HG03439 (cell line): ENCODE data around the gene TP53BP2.

Experiments used
- ATAC-seq: cut with Tn5 transposase; IDR thresholded peaks from one replicate; pipeline ENCODE4 v1.9.1; 2021; ENCODE audit warnings: mild to moderate bottlenecking, moderate library complexity; ENCODE audit not compliant: unreplicated experiment

TP53BP2 gene

DNA sequence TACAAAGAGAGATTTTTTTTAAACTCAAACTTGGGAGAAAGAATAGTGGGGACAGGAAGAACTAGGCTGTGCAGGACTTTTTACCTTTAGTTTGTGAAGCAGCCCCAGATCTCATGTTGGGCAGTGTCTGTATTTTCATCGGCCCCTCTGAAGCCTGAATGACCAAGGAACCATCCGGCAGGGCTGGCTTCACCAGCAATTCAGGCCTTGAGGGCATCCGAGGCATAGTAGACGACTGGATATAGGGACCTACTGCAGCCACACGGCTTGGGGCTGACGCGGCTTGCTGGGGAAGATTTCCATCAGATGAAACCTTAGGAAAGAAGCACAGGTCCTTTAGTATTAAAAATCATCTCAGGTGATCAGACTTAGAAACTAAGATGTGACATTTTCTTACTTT, 43.7 kb downstream of the TP53BP2 start:
- ATAC-seq: no peak

- ATAC-seq: no peak
Observed at GRCh38 chr1:223796210-223796609, 49.5 kb downstream of the TP53BP2 start.

- ATAC-seq: no peak
Observed at GRCh38 chr1:223794136-223794880, 51.4 kb downstream of the TP53BP2 start.

DNA sequence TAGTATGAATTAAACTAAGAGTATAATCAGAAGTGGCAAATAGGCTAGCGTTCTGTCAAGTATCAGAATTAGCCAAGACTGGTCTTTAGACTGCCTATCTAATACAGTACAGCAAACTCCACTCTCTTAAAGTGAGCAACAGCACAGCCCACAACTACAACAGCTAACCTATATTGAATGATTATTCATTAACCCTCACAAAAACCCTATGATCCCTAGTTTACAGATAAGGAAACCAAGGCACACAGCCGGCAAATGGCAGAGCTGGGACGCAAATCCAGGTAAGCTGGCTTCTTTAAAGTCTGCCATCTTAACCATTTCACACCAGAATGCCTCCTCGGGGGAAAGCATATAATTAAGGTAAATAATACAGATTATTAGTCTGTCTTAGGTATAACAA, 52.0 kb downstream of the TP53BP2 start:
- no peak for ATAC-seq

GRCh38 chr1:223792046-223792445, 53.7 kb downstream of the TP53BP2 start:
- ATAC-seq: no peak

GRCh38 chr1:223788746-223789415, 56.9 kb downstream of the TP53BP2 start:
- no peak for ATAC-seq

GRCh38 chr1:223785808-223786207, 59.9 kb downstream of the TP53BP2 start:
- no peak for ATAC-seq

DNA sequence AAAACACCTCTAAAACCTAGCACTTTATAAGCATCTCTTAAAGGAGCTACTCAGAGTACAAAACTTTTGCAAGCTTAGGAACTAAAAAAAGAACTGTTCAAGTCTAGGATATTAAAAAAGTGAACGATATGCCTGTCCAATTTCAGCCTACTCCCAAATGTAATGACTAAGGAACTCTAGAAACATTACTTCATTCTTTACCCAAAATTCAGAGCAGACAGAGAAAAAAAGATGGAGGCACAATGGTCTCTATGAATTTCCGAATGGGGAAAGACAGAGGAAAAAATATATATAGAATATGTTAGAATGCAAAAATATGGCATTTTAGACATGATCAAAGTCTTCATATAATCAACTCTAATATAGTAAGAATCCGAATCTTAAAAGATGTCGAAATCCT, 61.2 kb downstream of the TP53BP2 start:
- no peak for ATAC-seq

GRCh38 chr1:223783676-223784075, 62.1 kb downstream of the TP53BP2 start:
- ATAC-seq: no peak

DNA sequence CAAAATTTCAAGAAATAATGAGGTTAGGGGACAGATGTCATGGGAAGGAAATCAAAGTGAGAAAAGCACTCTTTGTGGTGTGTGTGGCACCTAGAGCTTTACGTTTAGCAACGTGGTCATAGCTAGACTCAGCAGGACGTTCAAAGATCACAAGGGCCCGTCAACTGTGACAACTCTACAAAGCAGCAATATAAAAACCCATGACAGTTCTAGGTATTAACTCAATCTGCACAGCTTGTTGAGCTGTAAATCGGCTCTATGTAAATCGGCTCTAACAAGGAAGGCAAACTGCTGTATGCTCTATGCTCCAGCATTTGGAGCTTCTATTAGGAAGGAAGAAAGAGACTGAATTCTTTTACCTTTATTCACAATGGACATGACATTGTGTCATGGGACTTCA, 64.8 kb downstream of the TP53BP2 start:
- ATAC-seq: no peak

DNA sequence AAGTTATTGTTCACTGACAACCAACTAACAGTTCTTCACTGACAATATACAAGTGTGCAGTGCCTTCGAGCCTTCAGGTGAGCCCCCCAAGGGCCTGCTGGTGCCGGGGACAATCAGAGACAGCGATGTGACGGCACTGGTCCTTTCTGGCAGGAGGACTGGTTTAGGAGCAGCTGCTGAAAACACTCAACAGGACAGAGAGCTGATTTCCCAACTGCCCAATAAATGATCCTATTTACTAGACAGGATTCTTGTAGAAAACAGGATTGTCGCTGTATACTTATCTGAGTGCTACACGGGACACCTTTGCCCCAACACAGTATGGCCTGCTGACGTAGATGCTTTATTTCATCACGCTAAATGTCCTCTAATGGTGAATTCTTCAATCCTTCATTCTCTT, 65.4 kb downstream of the TP53BP2 start:
- ATAC-seq: no peak

DNA sequence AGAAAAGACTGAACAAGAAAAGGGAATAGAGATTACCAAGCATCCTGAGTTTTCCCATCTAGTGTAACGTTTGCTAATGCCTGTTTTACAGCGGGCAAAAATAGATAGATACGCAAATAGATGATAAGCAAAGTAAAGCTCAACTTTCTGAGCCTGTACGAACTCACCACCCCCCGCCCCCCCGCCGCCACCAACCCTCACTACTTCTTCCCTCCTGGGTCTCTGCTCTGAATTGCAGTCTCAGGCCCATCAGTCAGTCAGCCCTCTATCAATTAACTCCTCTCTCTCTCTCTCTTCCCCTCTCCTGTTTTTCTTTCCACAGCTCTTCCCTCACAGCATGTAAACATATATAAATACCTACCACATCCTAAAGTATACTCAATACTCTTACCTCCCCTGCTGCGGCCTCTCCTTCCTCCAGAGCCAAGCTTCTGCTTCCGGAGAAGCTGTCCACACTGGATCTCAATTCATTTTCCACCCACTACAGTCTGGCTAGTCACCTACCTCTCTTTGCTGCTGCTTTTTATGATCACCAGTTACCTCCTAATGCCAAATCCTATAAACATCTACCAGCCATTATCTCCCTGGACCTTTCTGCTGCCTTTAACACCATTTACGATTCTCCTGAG, 68.8 kb downstream of the TP53BP2 start:
- no peak for ATAC-seq

DNA sequence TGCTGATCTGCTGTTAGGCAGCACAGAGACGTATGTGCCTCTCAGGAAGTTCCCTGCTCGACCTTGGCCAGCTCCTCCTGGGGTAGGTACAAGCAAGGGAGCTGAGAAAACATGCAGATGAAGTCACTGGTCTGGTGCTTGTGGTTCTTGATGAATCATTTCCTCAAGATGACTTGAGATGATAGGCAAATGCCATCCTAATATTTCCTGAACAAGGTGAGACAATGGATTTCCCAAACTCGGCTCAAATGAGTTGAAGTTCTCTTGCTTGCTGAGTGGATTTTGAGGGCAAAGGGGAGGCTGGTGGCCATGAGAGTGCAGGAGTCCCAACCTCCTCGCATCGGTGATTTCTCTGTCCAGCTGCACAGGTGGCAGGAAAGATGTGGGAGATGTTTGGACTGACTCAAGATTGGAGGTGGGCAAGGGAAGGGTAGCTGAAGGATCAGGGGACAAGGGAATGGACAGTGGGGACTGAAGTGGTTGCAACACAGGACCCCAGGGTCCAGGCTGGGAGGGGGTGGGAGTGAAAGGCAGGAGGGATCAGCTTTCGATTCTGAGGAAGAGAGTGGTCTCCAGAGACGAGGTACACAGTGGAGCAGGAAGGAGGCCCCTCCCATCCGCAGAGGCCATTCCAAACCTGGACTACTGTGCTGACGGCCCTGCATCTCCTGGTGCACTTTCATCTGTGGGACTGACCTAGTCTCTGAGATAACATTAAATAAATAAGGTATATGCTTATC, 69.5 kb downstream of the TP53BP2 start:
- no peak for ATAC-seq

DNA sequence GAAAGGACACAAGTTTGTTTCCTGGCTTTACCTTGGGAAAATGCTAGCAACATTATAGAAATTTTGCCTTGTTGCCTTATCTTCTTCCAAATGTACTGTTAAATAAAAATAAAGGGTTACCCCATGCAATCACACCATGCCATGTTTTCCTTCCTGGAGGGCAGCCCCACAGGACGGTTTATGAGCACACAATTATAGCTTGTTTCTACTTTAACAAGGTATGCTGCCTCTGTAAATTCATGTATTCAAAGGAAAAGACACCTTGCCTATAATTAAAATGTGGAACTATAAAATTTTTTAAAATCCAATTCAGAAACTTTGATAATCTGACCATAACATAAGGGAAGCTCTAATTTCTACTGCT, 70.1 kb downstream of the TP53BP2 start:
- no peak for ATAC-seq

DNA sequence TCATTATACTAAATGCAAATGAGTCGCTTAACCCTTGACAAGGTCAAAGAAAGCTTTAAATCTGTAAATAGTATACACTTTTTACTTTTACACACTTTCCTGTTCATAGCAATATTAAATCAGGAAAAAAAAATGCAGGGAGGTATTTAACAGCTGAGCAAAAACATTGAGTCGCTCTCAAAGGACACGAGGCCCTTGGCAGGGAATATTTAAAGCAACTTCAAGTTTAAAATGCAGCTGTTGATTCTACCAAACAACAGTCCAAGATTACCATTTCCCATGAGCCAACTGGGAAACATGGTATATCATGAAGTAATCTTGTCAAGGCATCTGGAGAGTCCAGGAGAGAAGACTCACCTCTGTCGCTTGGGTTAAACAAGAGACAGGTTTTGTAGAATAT, 70.7 kb downstream of the TP53BP2 start:
- no peak for ATAC-seq

- ATAC-seq: no peak
Observed at GRCh38 chr1:223774134-223774814, 71.5 kb downstream of the TP53BP2 start.

GRCh38 chr1:223772771-223773160, 73.0 kb downstream of the TP53BP2 start:
- ATAC-seq: no peak

- ATAC-seq: no peak
Observed at GRCh38 chr1:223771814-223772770, 73.7 kb downstream of the TP53BP2 start.

DNA sequence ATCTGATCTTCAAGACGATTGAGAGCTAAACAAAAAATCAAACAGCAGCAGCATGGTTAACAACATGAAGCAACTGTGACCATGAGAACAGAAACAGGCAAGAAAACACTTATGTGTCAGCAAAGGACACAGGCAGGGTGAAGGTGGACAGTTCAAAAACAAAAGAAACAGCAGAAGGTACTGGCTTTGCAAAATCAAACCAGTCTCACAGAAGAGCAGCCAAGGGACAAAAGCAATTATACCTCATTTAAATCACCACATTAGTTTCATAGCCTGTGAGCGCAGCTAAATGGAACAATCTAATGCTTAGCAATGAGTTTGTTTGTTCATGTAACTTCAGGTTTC, 74.3 kb downstream of the TP53BP2 start:
- ATAC-seq: no peak
